ELF-1 (cell line): ENCODE measurements around the gene FLYWCH1.
A peak's percentile ranks its signal among the peaks of the same experiment; 100 is the strongest.

Experiments used
- DNase-seq: peaks from one replicate; pipeline ENCODE4 v3.0.0-alpha.2; 2016; ENCODE audit warnings: low read depth, low spot score

FLYWCH1 gene

GRCh38 chr16:2899564-2900072 lies 12.1 kb upstream of the FLYWCH1 start:
- no peak for DNase-seq

- no peak for DNase-seq
These were observed 11.1 kb upstream of the FLYWCH1 start for GRCh38 chr16:2900526-2901075.

DNA sequence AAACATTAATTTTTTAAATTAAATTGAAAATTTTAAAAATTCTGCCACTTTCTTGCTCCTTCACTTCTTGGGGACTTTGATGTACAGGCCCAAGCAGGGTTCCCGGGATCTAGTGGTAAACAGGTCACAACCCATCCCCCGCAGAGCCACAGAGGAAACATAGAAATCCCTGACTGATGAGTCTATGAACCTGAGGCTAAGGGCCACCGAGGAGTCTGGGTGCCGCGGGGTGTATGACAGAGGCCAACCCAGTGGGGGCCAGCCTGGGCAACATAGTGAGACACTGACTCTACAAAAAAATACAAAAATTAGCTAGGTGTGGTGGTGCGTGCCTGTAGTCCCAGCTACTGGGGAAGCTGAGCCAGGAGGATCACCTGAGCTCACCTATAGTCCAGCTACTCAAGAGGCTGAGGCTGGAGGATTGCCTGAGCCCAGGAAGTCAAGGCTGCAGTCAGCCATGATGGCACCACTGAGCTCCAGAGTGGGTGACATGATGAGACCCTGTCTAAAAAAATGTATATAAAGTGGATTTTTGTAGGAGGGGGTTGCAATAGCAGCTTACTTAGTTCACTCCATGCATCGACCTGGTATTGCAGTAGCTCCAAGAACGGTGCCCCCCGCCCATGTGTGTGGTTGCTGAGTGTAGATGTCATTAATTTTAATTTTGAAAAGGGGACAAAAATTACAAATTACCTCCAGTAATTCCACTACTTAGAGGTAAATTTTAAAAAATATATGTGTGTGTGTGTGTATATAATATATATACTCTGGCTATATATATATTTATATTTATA lies 9.2 kb upstream of the FLYWCH1 start:
- no peak for DNase-seq

DNA sequence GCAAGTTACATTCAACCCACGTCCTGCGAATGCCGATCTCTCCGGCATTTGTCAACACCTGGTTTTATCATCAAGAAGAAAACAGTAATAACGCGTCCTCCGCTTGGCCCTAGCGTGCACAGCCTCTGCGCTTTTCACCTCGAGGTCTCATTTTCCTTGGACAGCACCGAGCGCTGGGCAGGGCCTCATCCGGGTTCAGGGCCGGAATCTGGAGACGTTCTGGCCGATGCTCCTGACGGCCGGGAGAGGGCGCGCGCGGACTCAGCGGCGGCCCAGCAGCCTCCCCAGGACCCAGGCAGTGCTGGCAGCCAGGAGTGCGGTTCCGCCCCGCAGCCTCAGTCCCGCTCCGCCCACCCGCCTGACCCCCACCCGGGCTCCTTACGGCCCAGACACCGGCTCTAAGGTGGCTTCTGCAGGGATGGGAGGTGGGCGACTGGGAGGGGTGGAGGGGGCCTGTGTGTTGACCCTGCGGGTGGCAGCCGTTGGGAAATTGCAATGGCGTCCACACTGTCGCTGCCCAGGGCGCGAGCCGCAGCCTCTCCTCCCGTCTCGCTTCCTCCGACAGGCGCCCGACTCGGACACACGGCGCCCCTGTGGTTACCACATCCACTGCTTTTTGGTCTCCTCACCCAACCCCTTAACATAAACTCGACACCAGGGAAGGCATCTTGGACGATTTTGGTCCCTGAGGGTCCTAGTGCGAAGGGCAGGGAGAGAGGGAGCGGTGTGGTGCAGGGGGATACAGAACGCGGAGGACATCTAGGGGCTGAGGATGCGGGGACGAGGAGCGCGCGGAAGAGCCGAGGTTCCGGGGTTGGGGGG lies 7.4 kb upstream of the FLYWCH1 start:
- DNase-seq, result peak; percentile 97

DNA sequence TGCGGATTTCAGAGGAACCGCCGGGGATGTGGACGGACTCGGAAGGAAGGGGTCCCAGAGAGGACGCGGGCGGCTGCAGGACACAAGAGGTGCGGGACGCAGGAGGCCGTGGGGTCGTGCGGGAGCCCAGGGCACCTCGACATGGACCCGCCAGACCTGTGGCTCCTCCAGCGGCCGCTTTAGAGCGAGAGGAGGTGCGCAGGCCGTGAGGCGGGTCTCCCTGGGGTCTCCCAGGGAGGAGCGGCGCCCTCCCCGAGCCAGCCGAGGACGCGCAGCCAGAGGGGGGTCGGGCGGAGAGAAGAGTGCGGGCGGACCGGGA lies 6.8 kb upstream of the FLYWCH1 start:
- DNase-seq, result no peak

DNA sequence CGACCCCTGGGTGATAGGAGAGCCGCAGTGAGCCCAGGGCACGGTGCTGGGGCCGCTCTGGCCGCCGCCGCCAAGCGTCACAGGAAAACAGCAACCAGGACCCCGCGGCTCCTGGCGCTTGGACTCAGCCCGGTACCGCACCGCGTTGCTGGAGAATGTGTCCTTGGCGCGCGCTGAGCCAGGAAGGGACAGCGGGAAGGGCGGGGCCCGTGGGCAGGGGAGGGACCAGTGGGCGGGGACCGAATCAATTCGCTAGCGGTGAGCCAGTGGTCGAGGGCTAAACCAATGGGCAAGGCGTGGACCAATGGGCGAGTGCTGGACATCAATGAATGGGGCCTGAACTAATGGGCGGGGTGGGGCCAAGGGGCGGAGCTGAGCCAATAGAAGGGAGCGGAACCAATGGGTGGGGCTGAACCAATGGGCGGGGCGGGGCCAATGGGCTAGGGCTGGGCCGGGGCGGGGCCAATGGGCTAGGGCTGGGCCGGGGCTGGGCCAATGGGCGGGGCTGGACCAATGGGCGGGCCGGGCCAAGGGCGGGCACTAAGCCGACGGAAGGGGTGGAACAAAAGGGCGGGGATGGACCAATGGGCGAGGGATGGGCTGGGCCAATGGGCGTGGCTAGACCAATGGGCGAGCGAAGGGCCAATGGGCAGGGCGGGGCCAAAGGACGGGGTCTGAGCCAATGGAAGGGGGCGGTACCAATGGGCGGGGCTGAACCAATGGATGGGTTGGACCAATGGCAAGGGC lies 6.3 kb upstream of the FLYWCH1 start:
- peak; percentile 97 for DNase-seq

- DNase-seq, result no peak
These were observed 5.7 kb upstream of the FLYWCH1 start for GRCh38 chr16:2905988-2906387.

- DNase-seq, result peak; percentile 81
These were observed 4.5 kb upstream of the FLYWCH1 start for GRCh38 chr16:2907084-2907753.

DNA sequence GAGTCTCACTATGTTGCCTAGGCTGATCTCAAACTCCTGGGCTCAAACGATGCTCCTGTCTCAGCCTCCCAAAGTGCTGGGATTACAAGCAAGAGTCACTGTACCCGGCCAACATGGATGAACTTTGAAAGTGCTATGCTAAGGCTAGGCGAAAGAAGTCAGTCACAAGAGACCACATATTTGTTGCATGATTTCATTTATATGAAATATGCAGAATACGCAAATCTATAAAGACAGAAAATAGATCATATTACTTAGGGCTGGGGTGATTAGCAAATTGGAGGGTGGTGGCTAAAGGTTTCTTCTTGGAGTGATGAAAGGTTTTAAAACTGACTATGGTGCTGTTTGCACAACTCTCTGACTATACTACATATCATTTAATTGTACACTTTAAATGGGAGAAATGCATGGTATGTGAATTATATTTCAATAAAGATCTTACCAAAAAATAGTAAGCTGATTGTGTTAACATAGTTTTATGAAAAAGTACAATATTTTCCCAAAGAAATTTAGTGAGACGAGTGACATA lies 1.2 kb upstream of the FLYWCH1 start:
- DNase-seq, result no peak

GRCh38 chr16:2912330-2913199 lies 834 bp downstream of the FLYWCH1 start:
- no peak for DNase-seq

- DNase-seq, result no peak
These were observed 1.9 kb downstream of the FLYWCH1 start for GRCh38 chr16:2913603-2914002.

DNA sequence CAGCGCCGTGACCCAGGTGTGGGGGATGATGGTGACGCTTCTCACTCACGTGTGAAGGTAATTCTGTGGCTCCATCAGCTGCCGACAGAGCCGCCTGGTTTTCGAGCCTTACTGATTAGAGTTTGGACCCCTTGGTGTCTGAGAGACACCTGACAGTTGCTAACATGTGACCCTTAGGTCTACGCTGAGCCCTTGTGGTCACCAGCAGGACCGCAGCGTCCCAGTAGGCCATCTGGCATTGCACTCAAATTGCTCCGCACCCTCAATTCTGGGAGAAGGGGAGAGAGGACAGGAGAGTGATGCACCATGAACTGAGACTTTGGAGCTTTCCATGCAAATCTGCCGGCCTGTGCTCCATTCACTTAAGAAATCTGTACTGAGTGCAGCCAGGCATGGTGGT lies 2.5 kb downstream of the FLYWCH1 start:
- no peak for DNase-seq

DNA sequence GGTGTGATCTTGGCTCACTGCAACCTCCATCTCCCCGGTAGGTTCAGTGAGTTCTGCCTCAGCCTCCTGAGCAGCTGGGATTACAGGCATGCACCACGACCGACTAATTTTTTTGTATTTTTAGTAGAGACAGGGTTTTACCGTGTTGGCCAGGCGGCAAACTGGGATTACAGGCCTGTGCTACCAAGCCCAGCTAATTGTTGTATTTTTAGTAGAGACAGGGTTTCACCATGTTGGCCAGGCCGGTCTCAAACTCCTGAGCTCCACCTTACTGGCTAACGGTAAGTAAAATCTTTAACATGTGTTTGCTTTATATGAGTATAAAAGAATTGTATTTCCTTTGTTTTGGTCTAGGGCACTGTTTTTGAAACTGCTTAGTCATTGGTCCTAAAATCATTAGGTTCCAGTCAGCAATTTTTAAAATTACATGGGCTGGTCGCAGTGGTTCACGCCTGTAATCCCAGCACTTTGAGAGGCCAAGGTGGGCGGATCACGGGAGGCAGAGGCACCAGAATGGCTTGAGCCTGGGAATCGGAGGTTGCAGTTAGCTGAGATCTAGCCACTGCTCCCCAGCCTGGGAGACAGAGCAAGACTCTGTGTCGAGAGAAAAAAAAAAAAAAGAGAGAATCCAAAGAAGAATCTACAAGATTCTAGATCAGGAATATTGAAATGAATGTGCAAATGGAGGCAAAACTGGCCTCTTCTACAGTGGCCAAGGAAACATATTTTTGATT lies 3.6 kb downstream of the FLYWCH1 start:
- no peak for DNase-seq

DNA sequence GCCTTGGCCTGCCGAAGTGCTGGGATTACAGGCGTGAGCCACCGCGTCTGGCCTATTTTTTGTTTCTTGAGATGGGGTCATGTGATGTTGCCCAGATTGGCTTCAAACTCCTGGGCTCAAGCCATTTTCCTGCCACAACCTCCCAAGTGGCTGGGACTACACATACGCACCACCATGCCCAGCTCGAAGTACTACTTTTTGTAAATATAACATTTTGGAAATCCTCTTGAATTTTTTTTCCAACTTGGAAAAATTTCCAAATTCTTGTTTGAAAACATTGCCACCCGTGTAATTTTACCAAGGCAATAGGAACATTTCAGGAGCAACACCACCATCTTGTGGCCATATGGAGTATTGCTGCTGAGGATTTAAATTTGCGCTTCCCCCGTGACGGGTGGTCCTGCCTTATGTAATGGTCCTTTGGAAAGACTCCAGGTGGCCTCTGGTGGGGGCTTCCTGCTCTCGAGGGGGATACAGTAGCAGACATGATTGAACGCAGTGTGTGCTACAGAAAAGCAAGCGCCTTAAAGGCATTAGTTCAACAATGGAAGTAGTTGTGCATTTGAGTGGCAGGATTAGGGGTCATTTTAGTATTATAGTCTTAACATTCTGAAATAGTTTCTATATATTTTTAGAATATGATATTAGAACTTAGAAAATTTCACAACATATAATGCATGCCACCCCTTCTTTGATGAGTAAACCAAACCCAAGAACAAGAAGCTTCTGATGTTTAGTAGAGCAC lies 8.0 kb downstream of the FLYWCH1 start:
- DNase-seq, result peak; percentile 77

DNA sequence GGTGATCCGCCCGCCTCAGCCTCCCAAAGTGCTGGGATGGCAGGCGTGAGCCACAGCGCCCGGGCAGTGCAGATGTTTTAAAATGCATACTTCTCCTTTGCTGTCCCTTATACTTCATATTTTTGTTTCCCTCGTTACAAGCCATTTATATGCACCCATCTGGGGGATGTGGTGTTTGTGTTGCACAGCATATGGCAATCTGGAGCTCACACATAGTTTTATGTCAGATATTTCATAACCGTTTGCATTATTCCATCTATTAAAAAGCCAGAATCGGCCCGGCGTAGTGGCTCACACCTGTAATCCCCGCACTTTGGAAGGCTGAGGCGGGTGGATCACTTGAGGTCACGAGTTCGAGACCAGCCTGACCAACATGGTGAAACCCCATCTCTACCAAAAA lies 11.8 kb downstream of the FLYWCH1 start:
- DNase-seq, result no peak

- no peak for DNase-seq
These were observed 13.4 kb downstream of the FLYWCH1 start for GRCh38 chr16:2924901-2925755.

GRCh38 chr16:2925951-2926649 lies 14.4 kb downstream of the FLYWCH1 start:
- no peak for DNase-seq
